GM12892 (cell line): ENCODE results near the gene MTG2.

Experiments used
- DNase-seq: peaks from one replicate; pipeline ENCODE4 v3.0.0; 2011; ENCODE audit not compliant: insufficient read length
- FAIRE-seq: peaks from 2 replicates; lab custom pipeline; 2011; peaks lifted over from hg19 to GRCh38; lab: Jason Lieb, UNC
- POLR2A ChIP-seq: IDR thresholded peaks from 2 replicates; pipeline ENCODE4 v1.6.1; 2011; ENCODE audit warnings: low read depth, low read length, control low read depth
- POLR2AphosphoS5 ChIP-seq: IDR thresholded peaks from 2 replicates; pipeline ENCODE4 v1.6.1; 2011; ENCODE audit warnings: low read depth, low read length, control low read depth
- TAF1 ChIP-seq: IDR thresholded peaks from 2 replicates; pipeline ENCODE4 v1.6.1; 2011; ENCODE audit warnings: low read depth, mild to moderate bottlenecking, control low read depth, low read length, borderline replicate concordance

MTG2 gene

DNA sequence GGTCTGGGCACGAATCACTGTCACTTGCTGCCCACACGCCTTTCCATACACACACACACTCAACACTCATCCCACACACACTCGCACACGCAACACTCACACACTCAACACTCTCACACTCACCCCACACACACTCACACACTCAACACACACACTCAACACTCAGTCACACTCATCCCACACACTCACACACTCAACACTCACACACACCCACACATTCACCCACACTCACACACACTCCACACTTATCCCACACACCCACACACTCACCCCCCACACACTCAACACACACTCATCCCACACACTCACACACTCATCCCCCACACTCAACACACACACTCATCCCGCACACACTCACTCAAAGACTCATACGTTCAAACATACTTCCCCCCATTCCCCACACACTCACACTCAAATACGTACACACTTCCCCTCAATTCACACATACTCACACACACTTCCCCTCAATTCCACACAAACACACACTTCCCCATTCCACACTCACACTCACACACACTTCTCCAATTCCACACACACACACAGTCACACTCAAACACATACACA is 46.2 kb downstream of the MTG2 start:
- FAIRE-seq (no peak), DNase-seq (no peak)
- TF ChIP-seq POLR2A, result no peak
- no peak for TF ChIP-seq TAF1
- no peak for TF ChIP-seq POLR2AphosphoS5

DNA sequence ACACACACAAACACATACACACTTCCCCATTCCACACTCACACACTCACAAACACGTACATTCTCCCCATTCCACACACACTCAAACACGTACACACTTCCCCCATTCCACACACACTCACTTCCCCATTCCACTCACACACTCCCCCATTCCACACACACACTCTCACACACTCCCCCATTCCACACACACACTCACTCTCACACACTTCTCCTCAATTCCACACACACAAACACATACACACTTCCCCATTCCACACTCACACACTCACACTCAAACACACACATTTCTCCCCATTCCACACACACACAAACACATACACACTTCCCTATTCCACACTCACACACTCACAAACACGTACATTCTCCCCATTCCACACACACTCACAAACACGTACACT is 46.8 kb downstream of the MTG2 start:
- DNase-seq (no peak), FAIRE-seq (no peak)
- no peak for TF ChIP-seq POLR2A
- TF ChIP-seq TAF1, result no peak
- TF ChIP-seq POLR2AphosphoS5, result no peak

DNA sequence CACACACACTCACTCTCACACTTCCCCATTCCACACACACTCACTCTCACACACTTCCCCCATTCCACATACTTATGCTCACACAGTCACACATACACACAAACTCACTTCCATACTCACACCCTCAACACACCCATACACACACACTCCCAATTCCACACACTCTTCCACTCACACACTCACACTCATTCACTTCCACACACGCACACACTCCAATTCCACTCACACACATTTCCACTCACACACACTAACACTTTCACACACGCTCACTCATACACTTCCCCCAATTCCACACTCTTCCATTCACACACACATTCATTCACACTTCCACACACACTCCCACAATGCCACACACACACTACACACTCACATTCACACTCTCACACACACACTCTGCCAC is 47.4 kb downstream of the MTG2 start:
- no peak for FAIRE-seq
- no peak for DNase-seq
- TF ChIP-seq POLR2AphosphoS5 (no peak), POLR2A (no peak), TAF1 (no peak)

DNA sequence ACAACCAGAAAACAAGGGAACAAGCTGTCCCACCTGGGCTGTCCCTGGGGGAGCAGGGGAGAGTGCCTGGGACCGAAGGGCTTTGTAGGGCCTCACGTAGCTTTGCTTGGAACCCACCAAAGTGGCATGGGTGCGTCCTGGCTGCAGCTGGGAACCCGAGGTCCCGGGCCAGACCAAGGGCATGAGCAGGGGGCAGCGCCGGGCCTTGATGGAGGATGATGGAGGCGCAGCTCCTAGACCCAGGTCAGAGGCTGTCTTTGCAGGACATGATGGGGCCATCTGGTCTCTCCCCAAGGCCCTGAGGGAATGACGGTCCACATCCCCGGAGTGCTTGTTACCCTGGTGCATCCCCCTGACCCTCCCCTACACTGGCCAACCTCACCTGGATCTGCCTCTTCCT is 47.9 kb downstream of the MTG2 start:
- no peak for TF ChIP-seq POLR2A
- no peak for TF ChIP-seq TAF1
- no peak for TF ChIP-seq POLR2AphosphoS5
- DNase-seq (no peak), FAIRE-seq (no peak)

DNA sequence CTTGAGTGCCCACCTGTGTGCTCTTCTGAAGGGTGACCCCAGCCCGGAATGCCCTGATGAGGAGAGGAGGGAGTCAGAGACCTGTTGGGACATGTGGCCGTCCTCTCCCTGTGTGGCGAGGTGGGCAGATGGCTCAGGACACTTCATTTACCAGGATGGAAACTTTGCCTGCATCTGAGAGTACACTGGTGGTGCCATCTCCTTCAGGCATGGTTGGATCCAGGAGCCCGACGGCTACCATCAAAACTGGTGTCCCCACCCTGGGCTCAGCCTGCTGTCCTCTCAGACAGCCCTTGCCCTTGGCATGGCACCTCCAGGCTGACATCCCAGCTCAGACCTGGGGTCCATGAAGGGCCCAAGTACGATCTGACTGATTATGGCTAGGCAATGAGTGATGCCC is 48.5 kb downstream of the MTG2 start:
- no peak for FAIRE-seq
- no peak for DNase-seq
- TF ChIP-seq POLR2A, result no peak
- TF ChIP-seq POLR2AphosphoS5, result no peak
- TF ChIP-seq TAF1, result no peak

DNA sequence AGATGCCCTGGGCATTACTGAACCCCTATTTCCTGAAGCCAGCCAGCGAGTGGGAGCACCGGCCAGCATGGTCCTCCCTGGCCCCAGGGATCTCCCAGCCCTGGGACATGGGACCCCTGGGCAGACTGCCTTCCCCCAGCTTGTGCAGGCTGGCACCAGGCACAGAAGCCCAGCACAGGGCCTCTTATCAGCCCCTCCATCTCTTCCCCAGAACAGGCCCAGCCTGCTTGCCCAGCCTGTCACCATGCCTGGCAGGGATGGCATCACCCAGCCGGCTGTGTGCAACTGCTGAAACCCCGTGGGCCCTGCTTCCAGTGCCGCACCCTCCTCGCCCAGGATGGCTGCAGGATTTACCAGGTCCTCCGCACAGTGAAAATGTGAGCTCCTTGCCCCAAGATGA is 49.4 kb downstream of the MTG2 start:
- DNase-seq (no peak), FAIRE-seq (no peak)
- TF ChIP-seq TAF1 (no peak), POLR2AphosphoS5 (no peak), POLR2A (no peak)

DNA sequence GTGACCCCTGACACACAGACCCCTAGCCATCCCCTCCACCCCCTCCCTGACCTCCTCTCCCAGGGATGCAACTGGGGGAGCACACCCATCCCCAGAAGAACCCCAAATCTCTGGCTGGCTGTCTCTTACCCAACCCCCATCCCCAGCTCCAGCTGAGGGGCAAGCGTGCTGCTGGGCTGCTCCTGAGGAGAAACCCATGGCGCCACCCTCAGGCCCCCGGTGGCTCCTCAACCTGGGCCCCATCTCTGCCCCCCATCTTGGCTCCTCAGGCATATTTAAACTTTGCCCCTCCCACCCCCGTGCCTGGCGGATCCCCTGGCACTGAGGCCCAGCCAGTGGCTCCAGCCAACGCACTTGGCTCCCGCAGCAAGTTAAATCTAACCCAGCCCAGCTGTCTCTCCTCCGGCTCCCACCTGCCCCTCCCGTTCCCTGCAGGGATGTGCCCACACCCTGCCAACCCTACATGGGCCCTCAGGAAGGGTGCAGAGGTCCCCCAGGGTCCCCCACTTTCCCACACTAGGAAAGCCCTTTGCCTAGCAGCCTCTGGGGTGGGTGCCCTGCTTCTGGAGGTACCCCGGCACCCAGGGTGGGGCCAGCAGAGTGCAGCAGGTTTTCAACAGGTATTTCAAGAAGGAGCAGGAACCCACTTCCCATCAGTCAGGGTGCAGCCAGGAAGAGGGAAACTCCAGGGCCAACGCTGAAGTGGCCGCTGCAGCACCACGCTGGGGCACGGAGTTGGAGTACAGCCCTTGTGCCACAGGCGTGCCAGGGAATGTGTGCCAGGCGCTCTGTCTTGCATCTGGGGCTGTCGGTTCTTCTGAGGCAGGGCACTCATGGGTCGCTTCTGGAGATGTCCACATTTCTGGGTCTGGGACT is 50.2 kb downstream of the MTG2 start:
- TF ChIP-seq POLR2A (no peak), POLR2AphosphoS5 (no peak), TAF1 (no peak)
- no peak for FAIRE-seq
- DNase-seq, result no peak

DNA sequence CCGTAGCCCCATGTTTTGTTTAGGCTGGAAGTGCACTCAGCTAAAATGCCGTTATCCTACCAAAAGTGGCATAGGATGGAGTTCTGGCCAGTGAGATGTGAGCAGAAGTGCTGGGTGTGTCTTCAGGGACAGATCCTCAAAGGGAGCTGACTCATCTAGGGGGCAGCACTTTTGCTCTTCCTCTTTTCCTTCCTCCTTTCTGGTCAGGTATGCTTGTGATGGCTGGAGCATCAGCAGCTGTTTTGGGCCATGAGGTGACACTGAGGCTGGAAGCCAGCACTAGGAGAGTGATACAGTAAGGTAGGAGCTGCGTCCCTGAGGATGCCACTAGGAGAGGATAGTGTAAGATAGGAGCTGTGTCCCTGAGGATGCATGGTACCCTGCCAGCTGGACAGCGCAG is 50.9 kb downstream of the MTG2 start:
- no peak for DNase-seq
- TF ChIP-seq POLR2A, result no peak
- TF ChIP-seq TAF1, result no peak
- no peak for TF ChIP-seq POLR2AphosphoS5
- no peak for FAIRE-seq

DNA sequence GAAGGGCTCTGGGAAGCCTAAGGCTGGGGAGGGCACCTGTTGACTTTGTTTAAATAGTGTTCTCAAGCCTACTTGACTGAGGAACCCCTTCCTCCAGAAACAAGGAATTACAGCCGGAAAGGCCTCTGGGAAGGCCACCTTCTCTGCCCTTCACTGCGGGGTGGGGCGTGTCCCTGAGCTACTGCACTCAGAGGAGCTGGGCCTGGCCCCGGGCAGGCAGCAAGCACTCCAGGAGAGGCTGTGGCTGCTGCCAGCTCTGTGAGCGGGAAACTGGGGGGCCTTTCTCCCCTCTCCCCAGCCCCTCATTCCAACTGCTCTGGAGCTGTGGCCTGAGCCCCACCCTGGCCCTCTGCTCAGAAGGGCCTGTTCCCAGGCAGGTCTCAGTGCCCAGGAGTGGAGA is 51.5 kb downstream of the MTG2 start:
- no peak for DNase-seq
- TF ChIP-seq TAF1, result no peak
- no peak for TF ChIP-seq POLR2A
- no peak for TF ChIP-seq POLR2AphosphoS5
- FAIRE-seq, result no peak

DNA sequence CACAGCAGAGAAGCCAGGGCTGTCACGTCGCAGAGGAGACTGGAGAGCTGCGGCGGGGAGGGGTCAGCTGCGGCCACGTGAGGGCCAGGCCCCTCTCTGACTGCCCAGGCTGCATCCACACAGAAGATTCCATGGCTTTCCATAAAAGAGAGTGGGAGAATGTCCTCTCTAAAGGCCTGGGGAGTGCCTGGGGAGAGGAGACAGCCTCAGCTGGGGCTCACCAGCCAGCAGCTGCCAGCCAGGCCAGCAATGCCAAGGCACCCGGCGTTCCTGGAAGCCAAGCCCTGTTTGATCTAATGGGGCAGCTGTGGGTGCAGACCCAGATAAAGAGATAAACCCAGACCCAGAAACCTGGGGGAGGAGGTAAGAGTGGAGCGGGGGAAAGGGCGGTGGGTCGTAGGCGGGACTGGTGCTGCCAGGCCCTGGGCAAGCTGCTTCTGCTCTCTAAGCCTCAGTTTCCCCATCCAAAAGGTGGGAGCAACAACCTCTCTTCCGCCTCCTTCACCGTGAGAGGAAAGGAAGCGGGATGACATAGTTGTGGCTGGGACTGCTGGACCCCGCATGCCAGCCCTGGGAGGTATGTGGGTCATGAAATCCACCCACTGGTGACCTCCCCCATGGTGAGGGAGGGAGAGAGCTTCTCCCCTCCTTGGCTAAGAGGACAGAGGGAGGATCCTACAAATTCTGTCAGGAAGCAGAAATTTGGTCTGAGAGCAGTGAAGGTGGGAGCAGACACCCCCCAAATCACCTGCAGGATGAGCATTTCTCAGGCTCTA is 52.4 kb downstream of the MTG2 start:
- FAIRE-seq, result no peak
- no peak for TF ChIP-seq POLR2AphosphoS5
- TF ChIP-seq TAF1, result no peak
- no peak for TF ChIP-seq POLR2A
- no peak for DNase-seq

DNA sequence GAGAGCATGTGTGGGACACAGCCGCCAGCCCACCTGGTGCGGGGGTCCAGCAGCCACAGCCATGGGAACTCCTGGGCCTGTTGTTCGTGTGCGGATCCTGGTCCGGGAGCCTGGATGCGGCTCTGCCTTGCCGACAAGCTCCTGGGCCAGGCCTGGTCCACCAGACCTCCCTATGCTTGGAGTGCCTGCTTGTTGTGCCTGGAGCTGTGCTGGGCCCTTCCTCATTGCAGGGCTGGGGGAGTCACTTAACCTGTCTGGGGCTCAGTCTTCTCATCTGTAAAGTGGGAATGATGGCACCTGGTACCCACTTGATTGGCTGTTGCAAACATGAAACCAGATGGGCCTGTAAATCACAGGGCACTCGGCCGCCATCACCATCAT is 52.9 kb downstream of the MTG2 start:
- no peak for FAIRE-seq
- DNase-seq, result no peak
- TF ChIP-seq POLR2AphosphoS5 (no peak), POLR2A (no peak), TAF1 (no peak)

DNA sequence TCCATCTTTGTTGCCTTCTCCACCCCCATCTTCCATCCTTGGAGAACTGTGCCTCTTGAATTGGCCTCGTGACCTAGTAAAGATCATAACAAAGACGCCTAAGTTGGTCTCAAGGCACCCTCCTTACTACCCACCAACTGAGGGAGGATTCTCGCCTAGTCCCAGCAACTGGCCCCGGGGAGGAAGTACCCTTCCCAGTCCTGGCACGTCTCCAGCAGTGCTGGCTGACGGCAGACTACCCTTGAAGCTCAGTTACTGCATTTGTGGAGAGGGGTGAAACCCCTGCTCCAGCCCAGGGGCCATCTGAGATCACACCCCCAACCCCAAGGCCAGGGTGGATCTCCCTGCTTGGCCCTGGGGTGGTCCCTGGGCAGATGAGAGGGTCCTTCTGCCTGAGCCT is 53.4 kb downstream of the MTG2 start:
- TF ChIP-seq POLR2AphosphoS5 (no peak), POLR2A (no peak), TAF1 (no peak)
- DNase-seq, result no peak
- no peak for FAIRE-seq
